ENCODE results near the gene MUC6.

MUC6 gene

DNA sequence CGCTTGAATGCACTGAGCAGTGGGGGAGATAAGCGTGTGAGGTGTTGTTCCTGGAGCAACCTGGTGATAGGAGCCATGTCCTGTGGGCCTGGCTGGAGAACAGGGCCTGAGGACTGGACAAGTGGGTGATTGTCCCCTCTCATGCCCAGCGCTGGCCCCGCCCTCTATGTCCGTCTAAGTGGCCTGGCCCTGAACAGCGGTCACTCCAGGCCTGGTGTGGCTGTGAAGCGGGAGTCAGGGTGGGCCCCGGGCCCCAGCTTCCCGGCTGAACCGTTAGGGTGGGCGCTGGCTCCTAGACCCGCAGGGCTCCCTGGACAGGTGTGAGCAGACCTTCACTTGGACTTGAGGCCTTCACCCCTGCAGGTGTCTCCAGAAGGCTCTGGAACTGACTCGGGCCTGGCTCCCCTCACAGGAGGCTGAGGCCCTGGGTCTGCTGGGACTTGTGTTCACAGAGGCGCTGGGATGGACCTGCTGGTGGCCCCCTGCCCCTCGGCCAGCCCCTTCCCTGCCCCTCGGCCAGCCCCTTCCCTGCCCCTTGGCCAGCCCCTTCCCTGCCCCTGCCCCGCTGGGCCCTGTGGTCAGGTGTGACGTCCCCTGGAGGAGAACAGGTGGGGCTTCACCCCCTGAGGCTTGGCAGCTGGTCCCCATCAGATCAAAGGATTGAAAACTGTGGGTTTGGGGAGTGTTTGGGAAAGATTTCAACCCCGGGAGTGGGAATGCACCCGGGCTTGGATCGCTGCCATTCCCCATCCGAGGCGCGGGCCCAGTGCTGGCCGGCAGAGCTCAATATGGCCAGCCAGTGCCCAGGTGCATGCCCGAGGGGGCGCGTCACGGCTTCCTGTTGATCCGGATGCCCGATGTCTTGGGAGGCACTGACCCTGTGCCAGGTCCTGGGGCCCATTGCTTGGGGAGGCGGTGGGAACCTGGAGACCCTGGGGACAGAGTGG lies 3.2 kb upstream of the MUC6 start:
- FAIRE-seq (no peak), DNase-seq (ENCODE audit: insufficient read length, low spot score) (no peak)

DNA sequence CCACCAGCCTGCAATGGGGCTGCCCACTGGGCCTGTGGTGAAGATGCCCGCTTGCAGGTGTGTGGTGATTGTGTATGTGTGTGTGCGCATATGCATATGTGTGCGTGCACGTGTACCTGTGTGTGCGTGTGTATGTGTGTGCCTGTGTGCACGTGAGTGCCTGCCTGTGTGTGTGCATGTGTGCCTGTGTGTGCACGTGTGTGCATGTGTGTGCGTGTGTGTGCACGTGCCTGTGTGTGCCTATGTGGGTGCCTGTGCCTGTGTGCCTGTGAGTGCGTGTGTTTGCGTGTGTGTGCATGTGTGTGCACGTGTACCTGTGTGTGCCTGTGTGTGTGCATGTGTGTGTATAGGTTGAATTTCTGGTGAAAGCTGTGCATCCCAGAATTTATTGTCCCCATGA lies 2.4 kb upstream of the MUC6 start:
- DNase-seq (ENCODE audit: insufficient read length, low spot score) (no peak), FAIRE-seq (peak; percentile 90)

DNA sequence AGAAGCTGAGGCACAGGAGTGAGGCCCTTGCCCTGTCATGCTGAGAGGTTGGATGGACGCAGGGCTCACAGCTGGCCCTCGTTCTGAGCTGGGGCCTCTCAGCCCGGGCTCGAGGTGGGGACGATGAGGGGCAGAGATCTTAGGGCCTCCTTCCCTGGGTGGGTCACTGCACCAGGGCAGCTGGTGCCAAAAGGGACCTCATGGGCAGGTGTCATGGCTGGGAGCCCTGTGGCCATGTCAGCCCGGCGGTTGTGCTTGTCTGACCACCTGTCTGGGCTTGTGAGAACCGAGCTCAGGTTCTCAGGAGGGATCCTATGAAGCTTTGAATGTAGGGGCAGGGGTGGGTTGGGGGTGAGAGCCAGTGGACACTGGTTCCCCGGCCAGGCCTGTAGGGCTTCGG lies 1.8 kb upstream of the MUC6 start:
- DNase-seq (ENCODE audit: insufficient read length, low spot score) (no peak), FAIRE-seq (no peak)

DNA sequence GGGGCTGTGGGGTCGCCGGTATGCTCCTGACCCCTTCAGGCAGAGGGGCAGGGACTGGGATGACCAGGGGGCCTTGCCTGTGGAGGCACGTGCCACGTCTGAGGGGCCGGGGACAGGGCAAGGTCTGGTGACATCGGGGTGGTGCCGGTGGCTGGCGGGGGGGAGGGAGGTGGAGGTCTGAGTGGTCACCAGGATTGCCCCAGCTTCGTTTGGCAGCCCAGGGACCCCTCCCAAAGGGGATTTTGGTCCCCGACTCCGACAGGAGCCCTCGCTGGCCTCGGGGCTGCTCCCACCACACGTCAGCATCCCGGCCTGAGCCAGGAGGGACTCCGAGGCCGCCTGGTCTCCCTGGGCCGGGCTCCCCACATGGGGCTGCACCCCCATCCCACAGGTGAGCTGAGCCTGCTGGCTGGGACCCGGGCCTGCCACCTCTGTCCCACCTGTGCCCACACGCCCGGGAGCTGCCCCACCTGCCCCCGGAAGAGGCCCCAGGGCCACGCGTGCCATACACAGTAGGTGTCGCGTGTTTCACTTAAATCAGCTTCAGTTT lies 1.1 kb upstream of the MUC6 start:
- FAIRE-seq, result no peak

DNA sequence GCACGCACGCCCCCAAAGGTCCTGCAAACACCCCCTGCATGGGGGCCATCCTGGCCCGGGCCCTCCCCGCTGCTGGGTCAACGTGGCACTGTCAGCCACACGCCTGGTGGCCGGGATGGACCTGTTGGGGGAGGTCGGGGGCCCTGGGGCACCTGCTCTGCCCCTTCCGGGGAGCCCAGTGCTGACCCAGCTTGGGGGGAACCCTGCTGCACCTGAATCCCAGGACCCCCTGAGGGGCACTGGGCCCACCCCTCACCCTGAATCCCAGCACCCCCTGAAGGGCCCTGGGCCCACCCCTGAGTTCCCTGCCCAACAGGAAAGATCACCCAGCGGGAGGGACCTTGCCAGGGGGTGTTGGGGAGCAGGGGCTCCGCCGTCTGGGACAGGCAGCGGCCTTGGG lies 413 bp upstream of the MUC6 start:
- no peak for FAIRE-seq

More for the DNA sequence above, 1.1 kb upstream of the MUC6 start:
- no peak for DNase-seq (ENCODE audit: insufficient read length, low spot score)

GRCh38 chr11:1035577-1036283 lies 788 bp downstream of the MUC6 start:
- DNase-seq (ENCODE audit: insufficient read length, low spot score) (no peak), FAIRE-seq (no peak)

More for the DNA sequence above, 413 bp upstream of the MUC6 start:
- no peak for DNase-seq (ENCODE audit: insufficient read length, low spot score)

- no peak for DNase-seq (ENCODE audit: insufficient read length, low spot score)
- FAIRE-seq, result no peak
Measured at GRCh38 chr11:1034456-1035295, 1.8 kb downstream of the MUC6 start.

- no peak for FAIRE-seq
- no peak for DNase-seq (ENCODE audit: insufficient read length, low spot score)
Measured at GRCh38 chr11:1034001-1034400, 2.5 kb downstream of the MUC6 start.

- FAIRE-seq, result no peak
- DNase-seq (ENCODE audit: insufficient read length, low spot score), result no peak
Measured at GRCh38 chr11:1033016-1033798, 3.3 kb downstream of the MUC6 start.

GRCh38 chr11:1032310-1032891 lies 4.1 kb downstream of the MUC6 start:
- DNase-seq (ENCODE audit: insufficient read length, low spot score), result no peak
- peak; percentile 98 for FAIRE-seq

- FAIRE-seq, result no peak
- no peak for DNase-seq (ENCODE audit: insufficient read length, low spot score)
Measured at GRCh38 chr11:1031121-1031899, 5.2 kb downstream of the MUC6 start.

DNA sequence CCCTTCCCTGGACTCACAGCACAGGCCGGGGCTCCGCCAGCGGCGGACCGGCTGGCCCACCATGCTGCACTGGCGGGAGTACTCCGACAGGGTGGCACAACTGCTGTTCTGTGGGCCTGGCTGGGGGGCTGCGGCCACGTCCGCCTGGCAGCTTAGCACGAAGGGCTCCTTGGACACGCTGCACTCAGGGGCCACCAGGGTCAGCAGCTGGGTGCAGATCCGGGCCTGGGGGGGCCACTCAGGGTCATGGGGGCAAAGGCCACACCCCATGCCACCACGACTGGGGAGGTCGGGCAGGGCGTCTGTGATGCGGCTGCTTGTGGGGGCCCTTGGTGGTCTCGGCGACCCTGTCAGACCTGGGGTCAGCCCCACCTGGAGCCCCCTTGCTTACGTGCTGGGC lies 6.0 kb downstream of the MUC6 start:
- DNase-seq (ENCODE audit: insufficient read length, low spot score) (no peak), FAIRE-seq (no peak)

DNA sequence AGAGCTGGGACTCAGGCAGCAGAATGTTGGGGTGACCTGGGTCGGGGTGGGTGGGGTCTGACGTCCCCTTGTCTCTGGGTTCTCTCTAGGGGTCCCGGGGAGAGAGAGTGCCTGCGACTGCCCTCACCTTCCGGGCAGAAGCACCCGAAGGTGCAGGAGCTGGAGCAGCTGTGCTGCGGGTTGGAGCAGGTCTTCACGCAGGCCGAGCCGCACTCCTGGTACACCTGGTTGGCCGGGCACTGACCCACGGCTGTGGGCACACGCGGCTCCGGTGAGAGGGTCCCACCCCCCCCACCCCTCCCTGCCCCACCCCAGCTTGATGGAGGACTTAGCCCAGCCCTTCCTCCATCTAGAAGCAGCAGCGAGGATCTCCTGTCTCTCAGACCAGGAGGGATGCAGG lies 6.4 kb downstream of the MUC6 start:
- no peak for DNase-seq (ENCODE audit: insufficient read length, low spot score)
- FAIRE-seq, result no peak

GRCh38 chr11:1029654-1030053 lies 6.9 kb downstream of the MUC6 start:
- DNase-seq (ENCODE audit: insufficient read length, low spot score) (no peak), FAIRE-seq (no peak)

DNA sequence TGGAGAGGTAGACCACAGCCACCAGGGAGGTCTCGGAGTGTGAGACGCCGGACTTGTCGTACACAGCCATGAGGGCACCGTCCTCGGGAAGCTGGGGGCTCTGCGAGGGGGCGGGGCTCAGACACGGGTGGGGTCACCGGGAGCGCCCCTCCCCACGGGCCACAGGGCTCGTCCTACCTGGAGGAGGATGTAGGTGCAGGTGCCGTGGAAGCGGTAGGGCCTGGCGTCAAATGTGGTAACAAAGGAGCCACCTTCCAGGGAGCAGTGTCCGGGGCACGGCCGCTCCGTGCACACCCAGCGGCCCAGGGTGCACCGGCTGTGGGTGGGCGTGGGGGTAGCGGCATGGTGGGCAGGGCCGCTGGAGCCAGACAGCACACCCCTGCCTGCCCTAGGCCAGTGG lies 7.5 kb downstream of the MUC6 start:
- DNase-seq (ENCODE audit: insufficient read length, low spot score) (no peak), FAIRE-seq (no peak)

DNA sequence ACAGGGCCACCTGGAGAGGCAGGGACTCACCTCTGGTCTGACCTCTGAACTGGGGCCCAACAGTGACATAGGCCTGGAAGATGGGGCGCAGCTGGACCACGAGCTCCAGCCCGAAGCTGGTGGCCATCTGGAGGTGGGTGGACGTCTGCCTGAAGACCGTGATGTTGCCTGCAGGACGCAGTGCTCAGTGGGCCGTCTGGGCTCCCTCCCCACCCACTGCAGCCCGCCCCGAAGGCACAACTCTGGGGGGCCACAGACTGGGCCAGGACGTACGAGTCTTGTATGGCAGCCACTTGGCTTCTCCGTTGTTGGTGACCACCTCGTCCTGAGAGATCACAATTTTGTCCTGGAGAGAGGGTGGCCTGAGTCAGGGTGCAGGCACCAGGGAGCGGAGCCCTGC lies 7.9 kb downstream of the MUC6 start:
- no peak for FAIRE-seq
- DNase-seq (ENCODE audit: insufficient read length, low spot score), result no peak

- FAIRE-seq (no peak), DNase-seq (ENCODE audit: insufficient read length, low spot score) (no peak)
Measured at GRCh38 chr11:1028291-1028540, 8.3 kb downstream of the MUC6 start.

DNA sequence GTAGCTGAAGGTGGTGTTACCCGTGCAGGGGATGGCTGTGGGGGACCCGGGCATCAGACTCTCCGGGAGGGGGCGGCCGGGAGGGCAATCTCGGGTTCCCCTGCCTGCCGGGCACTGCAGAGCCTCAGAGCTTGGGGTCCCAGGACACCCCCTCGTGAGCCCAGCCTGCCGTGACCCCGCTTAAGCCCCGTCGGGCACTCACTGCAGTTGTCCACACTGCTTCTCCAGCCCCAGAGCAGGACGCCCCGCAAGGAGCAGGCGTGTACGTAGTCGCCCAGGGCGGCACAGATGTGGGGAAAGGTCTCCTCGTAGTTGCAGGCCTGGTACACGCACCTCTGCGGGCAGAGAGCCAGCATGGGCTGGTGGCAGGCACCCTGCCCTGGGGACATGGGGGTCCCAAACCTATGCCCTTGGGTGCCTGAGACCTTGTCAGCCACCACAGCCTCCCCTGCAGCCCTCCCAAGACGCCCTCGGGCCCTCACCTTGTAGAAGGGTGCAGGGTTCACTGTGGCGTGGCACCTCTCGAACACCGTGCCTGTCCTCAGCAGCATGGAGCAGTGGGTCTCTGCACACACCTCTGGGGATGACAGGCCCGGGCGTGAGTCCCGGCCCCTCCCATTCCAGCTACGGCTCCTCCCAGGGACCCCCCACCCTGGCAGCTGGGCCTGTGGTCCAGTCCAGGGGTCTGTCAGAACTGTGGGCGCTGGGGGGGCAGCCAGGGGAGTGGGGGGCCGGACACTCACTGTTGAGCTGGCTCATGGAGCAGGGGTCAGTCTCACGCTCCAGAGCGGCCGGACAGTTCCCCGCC lies 8.8 kb downstream of the MUC6 start:
- DNase-seq (ENCODE audit: insufficient read length, low spot score), result no peak
- no peak for FAIRE-seq
